ENCODE data around the gene SLC1A4. TPM values are rescaled to one million over a fixed set of nuclear protein-coding genes. Genes with fewer than 3 reads are reported as not detected.

The SLC1A4 gene
- total RNA-seq, 6 donors from 2014 or later: 5.2 to 15.2 (median 9.7) TPM

DNA sequence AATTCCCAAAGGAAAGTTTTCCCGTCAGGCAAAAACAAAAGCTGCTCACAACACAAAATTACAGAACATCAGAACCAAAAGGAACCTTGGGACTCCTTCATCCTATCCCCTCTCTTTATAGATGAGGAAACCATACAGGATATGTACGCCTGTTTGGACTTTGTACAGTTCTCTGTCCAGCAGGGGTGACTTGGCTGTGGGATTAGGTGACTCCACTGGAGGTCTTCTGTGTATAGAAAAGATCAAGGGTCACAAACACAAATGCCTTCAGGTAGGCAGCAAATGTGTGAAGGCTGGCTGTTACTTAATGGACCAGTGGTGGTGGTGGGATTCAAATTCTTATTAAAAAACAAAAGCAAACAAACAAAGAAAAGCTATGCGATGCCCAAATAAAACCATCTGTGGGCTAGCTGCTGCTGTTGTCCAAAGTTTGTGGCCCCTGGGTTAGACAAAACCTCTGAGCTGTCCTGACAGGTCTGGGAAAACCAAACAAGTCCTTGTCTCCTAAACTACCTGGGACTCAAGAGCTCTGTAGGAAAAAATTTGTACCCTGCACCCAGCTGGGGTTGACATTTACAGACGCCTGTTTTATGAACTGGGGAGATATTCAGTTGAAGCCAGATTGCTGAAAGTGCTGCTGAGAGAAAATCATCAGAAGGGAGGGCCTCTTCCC, 65.7 kb downstream of the SLC1A4 start:
- H3K27ac ChIP-seq: peak overlapping the region in 1 of 4 donors; percentile 93
- peak overlapping the region in 2 of 4 donors; percentile 90 to 91 for H3K4me3 ChIP-seq
- WGBS, 2 donors: 74 to 87% methylated on average over 4 of the region's 4 CpGs
- H3K4me1 ChIP-seq: peaks cover 13 to 31% (median 24%) of the 10 kb centered on the region in 4 donors
- no peak for TF ChIP-seq CTCF (IDR thresholded peaks at IDR 0.05)
- TF ChIP-seq POLR2A (IDR thresholded peaks at IDR 0.05): no peak
- no peaks in the 10 kb centered on the region for H3K27me3 ChIP-seq
- no peaks in the 10 kb centered on the region for H3K9me3 ChIP-seq
- no peaks in the 10 kb centered on the region for H3K36me3 ChIP-seq
- DNase-seq (no peak), ATAC-seq (ENCODE audit: low FRiP score in 2 of 2) (no peak)

GRCh38 chr2:65055422-65056214, 66.4 kb downstream of the SLC1A4 start:
- 14% methylated on average over 28 to 32 of the region's 42 CpGs for WGBS, 2 donors
- Histone ChIP-seq H3K27ac (peak overlapping the region; percentile 43 to 93 (median 86)), H3K9me3 (no peaks in the 10 kb centered on the region), H3K4me3 (peak overlapping the region; percentile 60 to 97 (median 90)), H3K36me3 (no peaks in the 10 kb centered on the region), H3K27me3 (no peaks in the 10 kb centered on the region), H3K4me1 (peaks cover 13 to 31% (median 24%) of the 10 kb centered on the region in 4 donors)
- DNase-seq: peak in 1 of 2 donors; percentile 93
- TF ChIP-seq EP300 (IDR thresholded peaks at IDR 0.05): no peak
- no peak for TF ChIP-seq POLR2AphosphoS5 (IDR thresholded peaks at IDR 0.05)
- TF ChIP-seq POLR2A (IDR thresholded peaks at IDR 0.05): no peak
- TF ChIP-seq CTCF (IDR thresholded peaks at IDR 0.05): no peak
- ATAC-seq (ENCODE audit: low FRiP score in 2 of 2): peak; percentile 46 to 60

GRCh38 chr2:65056215-65057053, 67.2 kb downstream of the SLC1A4 start, which contains the start of gene CEP68:
TSS of gene CEP68 (plus strand) at chr2:65056416. CDS start at chr2:65069445, 13,029 bp downstream.
- Histone ChIP-seq H3K4me3 (peak within 1 kb of the TSS; percentile 90 to 97 (median 90)), H3K9me3 (no peaks in the 10 kb centered on the region), H3K4me1 (peaks cover 13 to 31% (median 24%) of the 10 kb centered on the region in 4 donors), H3K36me3 (no peaks in the 10 kb centered on the region), H3K27ac (peak within 1 kb of the TSS; percentile 85 to 93 (median 86)), H3K27me3 (no peaks in the 10 kb centered on the region)
- 0% methylated on average over 6 to 48 of the region's 99 CpGs for WGBS, 2 donors
- ATAC-seq (ENCODE audit: low FRiP score in 2 of 2) (peak; percentile 98 to 99), DNase-seq (peak; percentile 97 to 99)
- TF ChIP-seq POLR2A (IDR thresholded peaks at IDR 0.05) (peak in 3 of 4 donors; percentile 73 to 93 (median 87)), CTCF (IDR thresholded peaks at IDR 0.05) (peak in 2 of 6 experiments; percentile 26 to 49), EP300 (IDR thresholded peaks at IDR 0.05) (no peak), POLR2AphosphoS5 (IDR thresholded peaks at IDR 0.05) (peak; percentile 90 to 93)

GRCh38 chr2:65057054-65057375, 67.8 kb downstream of the SLC1A4 start:
- peak overlapping the region; percentile 85 to 93 (median 86) for H3K27ac ChIP-seq

More at GRCh38 chr2:65057054-65057375, 67.8 kb downstream of the SLC1A4 start:
- ATAC-seq (ENCODE audit: low FRiP score in 2 of 2) (no peak), DNase-seq (no peak)
- Histone ChIP-seq H3K4me3 (peak overlapping the region; percentile 90 to 97 (median 90)), H3K4me1 (peaks cover 13 to 31% (median 24%) of the 10 kb centered on the region in 4 donors), H3K36me3 (no peaks in the 10 kb centered on the region), H3K9me3 (no peaks in the 10 kb centered on the region), H3K27me3 (no peaks in the 10 kb centered on the region)
- WGBS, 2 donors: 3 to 4% methylated on average over 5 of the region's 5 CpGs
- TF ChIP-seq POLR2AphosphoS5 (IDR thresholded peaks at IDR 0.05): no peak
- TF ChIP-seq CTCF (IDR thresholded peaks at IDR 0.05): no peak
- no peak for TF ChIP-seq POLR2A (IDR thresholded peaks at IDR 0.05)
- TF ChIP-seq EP300 (IDR thresholded peaks at IDR 0.05): no peak
